Activated CD8-positive, alpha-beta T cell treated with anti-CD3 and anti-CD28 coated beads for 36 hours (primary cell): ENCODE data around the gene ABCG1. TPM values are rescaled to one million over a fixed set of nuclear protein-coding genes. Genes with fewer than 3 reads are reported as not detected.

Experiments used
- ATAC-seq: fragments of 200-7000 bp; cut with Tn5 transposase; one replicate; pipeline ENCODE4 v1.10.0; 2021; ENCODE audit warnings: mild to moderate bottlenecking, moderate library complexity
- CTCF ChIA-PET: fragments of 350-600 bp; sonication (Branson Sonifier 250); formaldehyde crosslinking; loops from one replicate; lab custom pipeline; 2021; ENCODE audit warnings: antibody characterized with exemption; lab: Charles Lee
- POLR2A ChIA-PET: fragments of 350-600 bp; sonication (Branson Sonifier 250); formaldehyde crosslinking; loops from one replicate; lab custom pipeline; 2021; ENCODE audit warnings: antibody characterized with exemption; lab: Charles Lee
- DNase-seq: peaks from one replicate; pipeline ENCODE4 v3.0.0-alpha.2; 2020
- H3K27ac Mint-ChIP-seq: one replicate; pipeline ENCODE4 v1.8.0; 2021; ENCODE audit warnings: mild to moderate bottlenecking, mixed read lengths
- H3K27me3 Mint-ChIP-seq: one replicate; pipeline ENCODE4 v1.8.0; 2021; ENCODE audit warnings: mixed read lengths
- H3K36me3 Mint-ChIP-seq: one replicate; pipeline ENCODE4 v1.8.0; 2021; ENCODE audit warnings: low read depth, mixed read lengths
- H3K4me1 Mint-ChIP-seq: one replicate; pipeline ENCODE4 v1.8.0; 2021; ENCODE audit warnings: low read depth, mixed read lengths
- H3K4me3 Mint-ChIP-seq: one replicate; pipeline ENCODE4 v1.8.0; 2021; ENCODE audit warnings: mild to moderate bottlenecking, moderate library complexity, mixed read lengths
- H3K9me3 Mint-ChIP-seq: one replicate; pipeline ENCODE4 v1.8.0; 2021; ENCODE audit warnings: mixed read lengths
- CTCF ChIP-seq: fragments of 200-600 bp; IDR thresholded peaks from one replicate; pipeline ENCODE4 v1.8.0; 2022; ENCODE audit warnings: antibody characterized with exemption, mild to moderate bottlenecking
- intact Hi-C: fragments of 100-400 bp; cut with micrococcal nuclease; formaldehyde crosslinking; loops from one replicate; pipeline ENCODE4 v1.10.0; 2022
- total RNA-seq, 2 experiments: library from RNA; stranded (reverse); gene quantifications; one replicate each; pipeline ENCODE4 v1.2.3, GENCODE V29; 2021

ABCG1 gene
- total RNA-seq, 2 experiments from 2014 or later: 12.1 to 12.7 TPM

- POLR2A ChIA-PET: interaction anchor here (0.9 kb wide), 1 partner anchor 12 kb away, joined by 3 read pairs; no protein-coding TSS in a partner anchor
- DNase-seq: no peak
- H3K27me3 Mint-ChIP-seq: no peaks in the 10 kb centered on the region
- H3K27ac Mint-ChIP-seq: no peak overlapping the region
- TF ChIP-seq CTCF: no peak
- H3K4me1 Mint-ChIP-seq: peaks cover 16% of the 10 kb centered on the region
- CTCF ChIA-PET: interaction anchor here (1.7 to 5.4 kb wide), 2 partner anchors 8 to 43 kb away, joined by 5 to 34 read pairs; no protein-coding TSS in a partner anchor
- intact Hi-C loops: no loop called here
- ATAC-seq: no peak
- H3K36me3 Mint-ChIP-seq: no peaks in the 10 kb centered on the region
- H3K4me3 Mint-ChIP-seq: no peak overlapping the region
- H3K9me3 Mint-ChIP-seq: no peaks in the 10 kb centered on the region
These were observed 83.2 kb downstream of the ABCG1 start for GRCh38 chr21:42302076-42302650.

- Mint-ChIP-seq H3K4me1 (peaks cover 16% of the 10 kb centered on the region), H3K36me3 (no peaks in the 10 kb centered on the region), H3K9me3 (no peaks in the 10 kb centered on the region), H3K4me3 (no peak overlapping the region), H3K27me3 (no peaks in the 10 kb centered on the region), H3K27ac (no peak overlapping the region)
- intact Hi-C loops: no loop called here
- TF ChIP-seq CTCF: no peak
- DNase-seq: no peak
- ATAC-seq: no peak
- ChIA-PET POLR2A (interaction anchor here (0.9 kb wide), 1 partner anchor 11 kb away, joined by 3 read pairs; no protein-coding TSS in a partner anchor), CTCF (interaction anchor here (1.2 to 5.4 kb wide), 2 partner anchors 7 to 158 kb away, joined by 5 to 34 read pairs; no protein-coding TSS in a partner anchor)
These were observed 83.9 kb downstream of the ABCG1 start for GRCh38 chr21:42302794-42303193.

- ATAC-seq (no peak), DNase-seq (no peak)
- Mint-ChIP-seq H3K27me3 (no peaks in the 10 kb centered on the region), H3K9me3 (no peaks in the 10 kb centered on the region), H3K27ac (no peak overlapping the region), H3K36me3 (no peaks in the 10 kb centered on the region), H3K4me1 (peaks cover 16% of the 10 kb centered on the region), H3K4me3 (no peak overlapping the region)
- CTCF ChIA-PET: interaction anchor here (1.2 kb wide), 1 partner anchor 158 kb away, joined by 5 read pairs; no protein-coding TSS in a partner anchor
- POLR2A ChIA-PET: no interaction called here
- intact Hi-C loops: no loop called here
- TF ChIP-seq CTCF: no peak
These were observed 84.5 kb downstream of the ABCG1 start for GRCh38 chr21:42303443-42303842.

- CTCF ChIA-PET: interaction anchor here (1.1 kb wide), 1 partner anchor 145 kb away, joined by 3 read pairs; no protein-coding TSS in a partner anchor
- peaks cover 7% of the 10 kb centered on the region for H3K4me1 Mint-ChIP-seq
- no peak for DNase-seq
- TF ChIP-seq CTCF: no peak
- intact Hi-C loops: no loop called here
- H3K27me3 Mint-ChIP-seq: no peaks in the 10 kb centered on the region
- POLR2A ChIA-PET: interaction anchor here (0.6 kb wide), 2 partner anchors 100 to 350 kb away, joined by 3 read pairs; no protein-coding TSS in a partner anchor
- no peak for ATAC-seq
- H3K4me3 Mint-ChIP-seq: no peak overlapping the region
- no peaks in the 10 kb centered on the region for H3K9me3 Mint-ChIP-seq
- no peak overlapping the region for H3K27ac Mint-ChIP-seq
- H3K36me3 Mint-ChIP-seq: no peaks in the 10 kb centered on the region
These were observed 85.9 kb downstream of the ABCG1 start for GRCh38 chr21:42304556-42305454.
